Sigmoid colon (tissue), 4 donors: ENCODE results near the gene CDON.

ENCODE experiments used
- EP300 ChIP-seq, 4 donors: sonication (generic); formaldehyde crosslinking; IDR thresholded peaks; one replicate each; pipeline ENCODE4 v1.6.1; 2017; ENCODE audit warnings: antibody characterized with exemption in 4 of 4
- POLR2A ChIP-seq, 2 donors: fragments of 450-650 bp; IDR thresholded peaks; one replicate each; pipeline ENCODE4 v1.6.1; 2016; ENCODE audit warnings: antibody characterized with exemption in 2 of 2, mild to moderate bottlenecking in 2 of 2, moderate library complexity in 2 of 2
- POLR2AphosphoS5 ChIP-seq, 4 donors: sonication (generic); formaldehyde crosslinking; IDR thresholded peaks; one replicate each; pipeline ENCODE4 v1.6.1; 2017; ENCODE audit warnings: antibody characterized with exemption in 4 of 4
- TF ChIP-seq, protein P1 (sequence below), 4 experiments: fragments of 450-650 bp in 3 of 4; fragments of 200-600 bp in 1 of 4; IDR thresholded peaks; one replicate each; pipeline ENCODE4 v1.5.1; 2016 to 2019; ENCODE audit warnings: antibody characterized with exemption in 4 of 4, mild to moderate bottlenecking in 3 of 4, moderate library complexity in 2 of 4

DNA sequence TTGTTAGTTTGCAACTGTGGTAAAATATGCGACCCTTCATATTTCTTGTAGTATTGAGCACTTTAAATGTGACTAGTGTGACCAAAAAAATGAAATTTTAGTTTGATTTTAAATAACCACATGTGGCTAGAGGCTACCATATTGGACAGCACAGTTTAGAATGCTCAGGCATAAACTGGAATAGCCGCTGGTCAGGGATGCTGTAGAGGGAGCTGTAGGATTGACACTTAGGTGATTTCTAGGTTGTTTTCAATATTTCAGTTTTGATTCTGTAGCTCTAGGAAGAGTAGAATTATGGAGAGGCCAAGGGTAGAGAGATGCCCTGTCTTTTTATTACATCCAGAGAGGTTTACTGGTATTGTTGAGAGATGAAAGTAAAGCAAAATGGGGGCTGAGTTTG is 127.6 kb downstream of the CDON start:
- TF ChIP-seq POLR2AphosphoS5 (IDR thresholded peaks at IDR 0.05) (no peak), POLR2A (IDR thresholded peaks at IDR 0.05) (no peak), EP300 (IDR thresholded peaks at IDR 0.05) (no peak)
- TF ChIP-seq, protein P1, sequence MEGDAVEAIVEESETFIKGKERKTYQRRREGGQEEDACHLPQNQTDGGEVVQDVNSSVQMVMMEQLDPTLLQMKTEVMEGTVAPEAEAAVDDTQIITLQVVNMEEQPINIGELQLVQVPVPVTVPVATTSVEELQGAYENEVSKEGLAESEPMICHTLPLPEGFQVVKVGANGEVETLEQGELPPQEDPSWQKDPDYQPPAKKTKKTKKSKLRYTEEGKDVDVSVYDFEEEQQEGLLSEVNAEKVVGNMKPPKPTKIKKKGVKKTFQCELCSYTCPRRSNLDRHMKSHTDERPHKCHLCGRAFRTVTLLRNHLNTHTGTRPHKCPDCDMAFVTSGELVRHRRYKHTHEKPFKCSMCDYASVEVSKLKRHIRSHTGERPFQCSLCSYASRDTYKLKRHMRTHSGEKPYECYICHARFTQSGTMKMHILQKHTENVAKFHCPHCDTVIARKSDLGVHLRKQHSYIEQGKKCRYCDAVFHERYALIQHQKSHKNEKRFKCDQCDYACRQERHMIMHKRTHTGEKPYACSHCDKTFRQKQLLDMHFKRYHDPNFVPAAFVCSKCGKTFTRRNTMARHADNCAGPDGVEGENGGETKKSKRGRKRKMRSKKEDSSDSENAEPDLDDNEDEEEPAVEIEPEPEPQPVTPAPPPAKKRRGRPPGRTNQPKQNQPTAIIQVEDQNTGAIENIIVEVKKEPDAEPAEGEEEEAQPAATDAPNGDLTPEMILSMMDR (IDR thresholded peaks at IDR 0.05): no peak
